ENCODE measurements around the gene CACNG6. TPM values are rescaled to one million over a fixed set of nuclear protein-coding genes. Genes with fewer than 3 reads are reported as not detected.

Gene CACNG6
- total and polyA plus RNA-seq, 2 of the 13 experiments (the other 11 are each of a cell fraction or from before 2014, with no cell fraction given) = not detected

DNA sequence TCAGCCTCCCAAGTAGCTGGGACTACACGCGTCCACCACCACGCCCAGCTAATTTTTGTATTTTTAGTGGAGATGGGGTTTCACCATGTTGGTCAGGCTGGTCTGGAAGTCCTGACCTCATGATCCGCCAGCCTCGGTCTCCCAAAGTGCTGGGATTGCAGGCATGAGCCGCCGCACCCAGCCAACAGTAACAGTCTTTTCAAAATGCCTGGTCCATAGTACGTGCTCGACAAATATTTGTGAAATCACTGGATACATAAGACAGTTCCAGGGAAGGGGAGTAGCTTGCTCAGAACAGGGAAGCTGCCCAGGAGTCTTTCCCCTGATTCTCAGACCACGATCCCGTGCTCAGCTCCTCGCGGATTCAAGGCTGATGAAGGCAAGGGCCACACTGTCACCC is 30.5 kb downstream of the CACNG6 start (continued):
- TF ChIP-seq, protein P1, sequence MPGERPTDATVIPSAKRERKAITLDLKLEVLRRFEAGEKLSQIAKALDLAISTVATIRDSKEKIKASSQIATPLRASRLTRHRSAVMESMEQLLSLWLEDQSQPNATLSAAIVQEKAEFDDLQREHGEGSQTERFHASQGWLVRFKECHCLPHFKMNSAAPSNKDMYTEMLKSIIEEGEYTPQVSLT (CRISPR knock-in tag; IDR thresholded peaks at IDR 0.05; ENCODE audit: borderline replicate concordance, low read depth) = no peak
- TF ChIP-seq AKAP8 (CRISPR knock-in tag; IDR thresholded peaks at IDR 0.05) = no peak
- TF ChIP-seq NR2F6 (IDR thresholded peaks at IDR 0.05) = no peak
- TF ChIP-seq NR2F6 (CRISPR knock-in tag; IDR thresholded peaks at IDR 0.05) = 0 out of 2 replicates have a peak, but pooled peaks have one; percentile 5
- no peak for TF ChIP-seq ZNF337 (CRISPR knock-in tag; IDR thresholded peaks at IDR 0.05; ENCODE audit: borderline replicate concordance, low read depth)
- peak; percentile 49 for TF ChIP-seq HNF4A (CRISPR knock-in tag; IDR thresholded peaks at IDR 0.05)
- peak; percentile 67; the same call in 1 of the 2 replicates for TF ChIP-seq ZNF205 (CRISPR knock-in tag; IDR thresholded peaks at IDR 0.05)
- peak; percentile 13 for TF ChIP-seq TEAD3 (CRISPR knock-in tag; optimal IDR thresholded peaks at IDR 0.05; ENCODE audit: borderline replicate concordance)
- 0 out of 2 replicates have a peak, but pooled peaks have one; percentile 15 for TF ChIP-seq TBX2 (CRISPR knock-in tag; IDR thresholded peaks at IDR 0.05; ENCODE audit: borderline replicate concordance)
- TF ChIP-seq, protein P2, sequence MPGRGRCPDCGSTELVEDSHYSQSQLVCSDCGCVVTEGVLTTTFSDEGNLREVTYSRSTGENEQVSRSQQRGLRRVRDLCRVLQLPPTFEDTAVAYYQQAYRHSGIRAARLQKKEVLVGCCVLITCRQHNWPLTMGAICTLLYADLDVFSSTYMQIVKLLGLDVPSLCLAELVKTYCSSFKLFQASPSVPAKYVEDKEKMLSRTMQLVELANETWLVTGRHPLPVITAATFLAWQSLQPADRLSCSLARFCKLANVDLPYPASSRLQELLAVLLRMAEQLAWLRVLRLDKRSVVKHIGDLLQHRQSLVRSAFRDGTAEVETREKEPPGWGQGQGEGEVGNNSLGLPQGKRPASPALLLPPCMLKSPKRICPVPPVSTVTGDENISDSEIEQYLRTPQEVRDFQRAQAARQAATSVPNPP (CRISPR knock-in tag; IDR thresholded peaks at IDR 0.05) = no peak
- no peak for TF ChIP-seq ELF4 (CRISPR knock-in tag; IDR thresholded peaks at IDR 0.05; ENCODE audit: borderline replicate concordance)
- TF ChIP-seq ZSCAN22 (CRISPR knock-in tag; IDR thresholded peaks at IDR 0.05) = no peak
- TF ChIP-seq, protein P3, sequence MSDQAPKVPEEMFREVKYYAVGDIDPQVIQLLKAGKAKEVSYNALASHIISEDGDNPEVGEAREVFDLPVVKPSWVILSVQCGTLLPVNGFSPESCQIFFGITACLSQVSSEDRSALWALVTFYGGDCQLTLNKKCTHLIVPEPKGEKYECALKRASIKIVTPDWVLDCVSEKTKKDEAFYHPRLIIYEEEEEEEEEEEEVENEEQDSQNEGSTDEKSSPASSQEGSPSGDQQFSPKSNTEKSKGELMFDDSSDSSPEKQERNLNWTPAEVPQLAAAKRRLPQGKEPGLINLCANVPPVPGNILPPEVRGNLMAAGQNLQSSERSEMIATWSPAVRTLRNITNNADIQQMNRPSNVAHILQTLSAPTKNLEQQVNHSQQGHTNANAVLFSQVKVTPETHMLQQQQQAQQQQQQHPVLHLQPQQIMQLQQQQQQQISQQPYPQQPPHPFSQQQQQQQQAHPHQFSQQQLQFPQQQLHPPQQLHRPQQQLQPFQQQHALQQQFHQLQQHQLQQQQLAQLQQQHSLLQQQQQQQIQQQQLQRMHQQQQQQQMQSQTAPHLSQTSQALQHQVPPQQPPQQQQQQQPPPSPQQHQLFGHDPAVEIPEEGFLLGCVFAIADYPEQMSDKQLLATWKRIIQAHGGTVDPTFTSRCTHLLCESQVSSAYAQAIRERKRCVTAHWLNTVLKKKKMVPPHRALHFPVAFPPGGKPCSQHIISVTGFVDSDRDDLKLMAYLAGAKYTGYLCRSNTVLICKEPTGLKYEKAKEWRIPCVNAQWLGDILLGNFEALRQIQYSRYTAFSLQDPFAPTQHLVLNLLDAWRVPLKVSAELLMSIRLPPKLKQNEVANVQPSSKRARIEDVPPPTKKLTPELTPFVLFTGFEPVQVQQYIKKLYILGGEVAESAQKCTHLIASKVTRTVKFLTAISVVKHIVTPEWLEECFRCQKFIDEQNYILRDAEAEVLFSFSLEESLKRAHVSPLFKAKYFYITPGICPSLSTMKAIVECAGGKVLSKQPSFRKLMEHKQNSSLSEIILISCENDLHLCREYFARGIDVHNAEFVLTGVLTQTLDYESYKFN (CRISPR knock-in tag; conservative IDR thresholded peaks at IDR 0.05) = peak; percentile 37
- TF ChIP-seq ZNF180 (CRISPR knock-in tag; IDR thresholded peaks at IDR 0.05; ENCODE audit: borderline replicate concordance, low read depth) = no peak
- no peak for TF ChIP-seq NKX3-1 (CRISPR knock-in tag; IDR thresholded peaks at IDR 0.05)
- 0 out of 2 replicates have a peak, but pooled peaks have one; percentile 11 for TF ChIP-seq CEBPG (CRISPR knock-in tag; IDR thresholded peaks at IDR 0.05)
- no peak for TF ChIP-seq SOX6 (IDR thresholded peaks at IDR 0.05)
- TF ChIP-seq SOX6 (CRISPR knock-in tag; IDR thresholded peaks at IDR 0.05) = 0 out of 2 replicates have a peak, but pooled peaks have one; percentile 21
- TF ChIP-seq, protein P4, sequence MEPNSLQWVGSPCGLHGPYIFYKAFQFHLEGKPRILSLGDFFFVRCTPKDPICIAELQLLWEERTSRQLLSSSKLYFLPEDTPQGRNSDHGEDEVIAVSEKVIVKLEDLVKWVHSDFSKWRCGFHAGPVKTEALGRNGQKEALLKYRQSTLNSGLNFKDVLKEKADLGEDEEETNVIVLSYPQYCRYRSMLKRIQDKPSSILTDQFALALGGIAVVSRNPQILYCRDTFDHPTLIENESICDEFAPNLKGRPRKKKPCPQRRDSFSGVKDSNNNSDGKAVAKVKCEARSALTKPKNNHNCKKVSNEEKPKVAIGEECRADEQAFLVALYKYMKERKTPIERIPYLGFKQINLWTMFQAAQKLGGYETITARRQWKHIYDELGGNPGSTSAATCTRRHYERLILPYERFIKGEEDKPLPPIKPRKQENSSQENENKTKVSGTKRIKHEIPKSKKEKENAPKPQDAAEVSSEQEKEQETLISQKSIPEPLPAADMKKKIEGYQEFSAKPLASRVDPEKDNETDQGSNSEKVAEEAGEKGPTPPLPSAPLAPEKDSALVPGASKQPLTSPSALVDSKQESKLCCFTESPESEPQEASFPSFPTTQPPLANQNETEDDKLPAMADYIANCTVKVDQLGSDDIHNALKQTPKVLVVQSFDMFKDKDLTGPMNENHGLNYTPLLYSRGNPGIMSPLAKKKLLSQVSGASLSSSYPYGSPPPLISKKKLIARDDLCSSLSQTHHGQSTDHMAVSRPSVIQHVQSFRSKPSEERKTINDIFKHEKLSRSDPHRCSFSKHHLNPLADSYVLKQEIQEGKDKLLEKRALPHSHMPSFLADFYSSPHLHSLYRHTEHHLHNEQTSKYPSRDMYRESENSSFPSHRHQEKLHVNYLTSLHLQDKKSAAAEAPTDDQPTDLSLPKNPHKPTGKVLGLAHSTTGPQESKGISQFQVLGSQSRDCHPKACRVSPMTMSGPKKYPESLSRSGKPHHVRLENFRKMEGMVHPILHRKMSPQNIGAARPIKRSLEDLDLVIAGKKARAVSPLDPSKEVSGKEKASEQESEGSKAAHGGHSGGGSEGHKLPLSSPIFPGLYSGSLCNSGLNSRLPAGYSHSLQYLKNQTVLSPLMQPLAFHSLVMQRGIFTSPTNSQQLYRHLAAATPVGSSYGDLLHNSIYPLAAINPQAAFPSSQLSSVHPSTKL (CRISPR knock-in tag; IDR thresholded peaks at IDR 0.05) = 0 out of 2 replicates have a peak, but pooled peaks have one; percentile 17
- no peak for TF ChIP-seq ASH2L (IDR thresholded peaks at IDR 0.05; ENCODE audit: insufficient read length, low read depth, low read length)
- TF ChIP-seq, protein P5, sequence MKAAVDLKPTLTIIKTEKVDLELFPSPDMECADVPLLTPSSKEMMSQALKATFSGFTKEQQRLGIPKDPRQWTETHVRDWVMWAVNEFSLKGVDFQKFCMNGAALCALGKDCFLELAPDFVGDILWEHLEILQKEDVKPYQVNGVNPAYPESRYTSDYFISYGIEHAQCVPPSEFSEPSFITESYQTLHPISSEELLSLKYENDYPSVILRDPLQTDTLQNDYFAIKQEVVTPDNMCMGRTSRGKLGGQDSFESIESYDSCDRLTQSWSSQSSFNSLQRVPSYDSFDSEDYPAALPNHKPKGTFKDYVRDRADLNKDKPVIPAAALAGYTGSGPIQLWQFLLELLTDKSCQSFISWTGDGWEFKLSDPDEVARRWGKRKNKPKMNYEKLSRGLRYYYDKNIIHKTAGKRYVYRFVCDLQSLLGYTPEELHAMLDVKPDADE (CRISPR knock-in tag; IDR thresholded peaks at IDR 0.05) = no peak

All from HepG2 (cell line).